ENCODE results near the gene VAV3. TPM values are rescaled to one million over a fixed set of nuclear protein-coding genes. Genes with fewer than 3 reads are reported as not detected.
"Not testable (repeated sequence)": the region's sequence is repeated elsewhere in the genome, so short reads cannot be mapped to it uniquely, and the experiment has no call there.

Gene VAV3
- total RNA-seq, 1 experiment from 2014 or later = not detected

- not testable (repeated sequence) for H3K27ac ChIP-seq (ENCODE audit: low read depth, low read length); ATAC-seq; BruUV-seq (replicated peaks)
Observed at GRCh38 chr1:107720210-107720609, 244.8 kb downstream of the VAV3 start.

GRCh38 chr1:107710005-107710404, 255.0 kb downstream of the VAV3 start:
- H3K79me2 ChIP-seq (ENCODE audit: insufficient read depth, low read length) = no peaks in the 10 kb centered on the region

More at GRCh38 chr1:107720210-107720609, 244.8 kb downstream of the VAV3 start:
- H3K79me2 ChIP-seq (ENCODE audit: insufficient read depth, low read length); POLR2A ChIA-PET; intact Hi-C loops (cut with micrococcal nuclease); H3K9me3 ChIP-seq (ENCODE audit: control insufficient read depth in 1 of 2, insufficient read depth in 1 of 2, low read depth in 1 of 2, low read length in 2 of 2); H4K20me1 ChIP-seq (ENCODE audit: insufficient read depth); CTCF ChIA-PET; H3K9ac ChIP-seq (ENCODE audit: low read length); DNase-seq (ENCODE audit: low read depth, low spot score); H3K36me3 ChIP-seq (ENCODE audit: control insufficient read depth in 1 of 2, insufficient read depth in 2 of 2, low read length in 2 of 2); H3K9me2 ChIP-seq (ENCODE audit: insufficient read depth); H2AFZ ChIP-seq (ENCODE audit: low read depth, low read length, poor library complexity, severe bottlenecking); RAD21 ChIA-PET (ENCODE audit: low non-redundant PET in 1 of 2, low total read pairs in 2 of 2, uncharacterized antibody in 2 of 2, unreplicated experiment in 2 of 2); H3K27me3 ChIP-seq (ENCODE audit: insufficient read depth, low read length); H3K4me1 ChIP-seq (ENCODE audit: control insufficient read depth in 1 of 2, insufficient read depth in 2 of 2, low read length in 2 of 2); H3K4me2 ChIP-seq (ENCODE audit: low read length); H3K4me3 ChIP-seq (replicated peaks in 1 of 2; ENCODE audit: low read depth in 1 of 2, low read length in 2 of 2): not testable (repeated sequence)

DNA sequence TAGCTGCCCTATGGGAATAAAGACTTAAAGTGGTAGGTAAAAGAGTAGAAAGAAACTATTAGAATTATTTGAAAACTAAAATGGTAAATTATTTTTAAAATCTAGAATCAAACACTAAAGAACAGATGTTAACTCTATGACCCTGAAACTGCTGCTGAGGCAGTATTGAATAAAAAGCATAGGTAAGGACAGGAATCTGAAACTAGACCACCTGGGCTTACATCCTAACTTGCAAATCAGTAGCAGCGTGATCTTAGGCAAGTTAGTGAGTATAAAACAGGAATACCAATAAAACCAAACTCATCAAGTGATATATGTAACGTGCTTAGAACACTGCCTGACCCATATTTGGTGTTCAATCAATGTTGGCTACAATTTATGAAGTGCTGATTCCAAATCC, 257.9 kb downstream of the VAV3 start:
- no peak overlapping the region for H3K4me2 ChIP-seq (ENCODE audit: low read length)
- no peaks in the 10 kb centered on the region for H3K27me3 ChIP-seq (ENCODE audit: insufficient read depth, low read length)
- no peak for DNase-seq (ENCODE audit: low read depth, low spot score)
- no peak for ATAC-seq
- no TSS peak for BruUV-seq (replicated peaks)
- H3K79me2 ChIP-seq (ENCODE audit: insufficient read depth, low read length) = no peaks in the 10 kb centered on the region
- H4K20me1 ChIP-seq (ENCODE audit: insufficient read depth) = no peaks in the 10 kb centered on the region
- ChIA-PET RAD21 (ENCODE audit: low non-redundant PET in 1 of 2, low total read pairs in 2 of 2, uncharacterized antibody in 2 of 2, unreplicated experiment in 2 of 2) (no interaction called here), POLR2A (no interaction called here), CTCF (no interaction called here)
- no peaks in the 10 kb centered on the region for H3K9me2 ChIP-seq (ENCODE audit: insufficient read depth)
- no peaks in the 10 kb centered on the region for H3K4me1 ChIP-seq (ENCODE audit: control insufficient read depth in 1 of 2, insufficient read depth in 2 of 2, low read length in 2 of 2)
- H3K9me3 ChIP-seq (ENCODE audit: control insufficient read depth in 1 of 2, insufficient read depth in 1 of 2, low read depth in 1 of 2, low read length in 2 of 2) = 0 out of 4 replicates have a peak, but pooled peaks cover 0 to 6% of the 10 kb centered on the region in 2 experiments
- H3K27ac ChIP-seq (ENCODE audit: low read depth, low read length) = no peak overlapping the region
- H3K4me3 ChIP-seq (replicated peaks in 1 of 2; ENCODE audit: low read depth in 1 of 2, low read length in 2 of 2) = no peak overlapping the region
- H2AFZ ChIP-seq (ENCODE audit: low read depth, low read length, poor library complexity, severe bottlenecking) = no peak overlapping the region
- no peak overlapping the region for H3K9ac ChIP-seq (ENCODE audit: low read length)
- intact Hi-C loops (cut with micrococcal nuclease) = no loop called here
- H3K36me3 ChIP-seq (ENCODE audit: control insufficient read depth in 1 of 2, insufficient read depth in 2 of 2, low read length in 2 of 2) = no peaks in the 10 kb centered on the region
- TF ChIP-seq TCF7L2 (IDR thresholded peaks at IDR 0.05; ENCODE audit: borderline replicate concordance, extremely low read depth, insufficient read depth, insufficient read length) (no peak), RAD21 (IDR thresholded peaks at IDR 0.05; ENCODE audit: low read depth) (no peak), EZH2phosphoT487 (IDR thresholded peaks at IDR 0.05; ENCODE audit: borderline replicate concordance) (no peak), CBX3 (IDR thresholded peaks at IDR 0.05; ENCODE audit: low read depth) (no peak), ZFX (IDR thresholded peaks at IDR 0.05) (no peak), ELF1 (IDR thresholded peaks at IDR 0.05; ENCODE audit: borderline replicate concordance, low read depth) (no peak), FOSL1 (IDR thresholded peaks at IDR 0.05; ENCODE audit: low read depth) (no peak), POLR2A (IDR thresholded peaks at IDR 0.05; ENCODE audit: borderline replicate concordance, extremely low read depth, insufficient read depth, insufficient read length) (no peak), EZH2 (IDR thresholded peaks at IDR 0.05) (no peak), SRF (IDR thresholded peaks at IDR 0.05; ENCODE audit: low read depth) (no peak)
- TF ChIP-seq, protein P1, sequence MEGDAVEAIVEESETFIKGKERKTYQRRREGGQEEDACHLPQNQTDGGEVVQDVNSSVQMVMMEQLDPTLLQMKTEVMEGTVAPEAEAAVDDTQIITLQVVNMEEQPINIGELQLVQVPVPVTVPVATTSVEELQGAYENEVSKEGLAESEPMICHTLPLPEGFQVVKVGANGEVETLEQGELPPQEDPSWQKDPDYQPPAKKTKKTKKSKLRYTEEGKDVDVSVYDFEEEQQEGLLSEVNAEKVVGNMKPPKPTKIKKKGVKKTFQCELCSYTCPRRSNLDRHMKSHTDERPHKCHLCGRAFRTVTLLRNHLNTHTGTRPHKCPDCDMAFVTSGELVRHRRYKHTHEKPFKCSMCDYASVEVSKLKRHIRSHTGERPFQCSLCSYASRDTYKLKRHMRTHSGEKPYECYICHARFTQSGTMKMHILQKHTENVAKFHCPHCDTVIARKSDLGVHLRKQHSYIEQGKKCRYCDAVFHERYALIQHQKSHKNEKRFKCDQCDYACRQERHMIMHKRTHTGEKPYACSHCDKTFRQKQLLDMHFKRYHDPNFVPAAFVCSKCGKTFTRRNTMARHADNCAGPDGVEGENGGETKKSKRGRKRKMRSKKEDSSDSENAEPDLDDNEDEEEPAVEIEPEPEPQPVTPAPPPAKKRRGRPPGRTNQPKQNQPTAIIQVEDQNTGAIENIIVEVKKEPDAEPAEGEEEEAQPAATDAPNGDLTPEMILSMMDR (IDR thresholded peaks at IDR 0.05 in 2 of 3, conservative IDR thresholded peaks at IDR 0.05 in 1 of 3; ENCODE audit: borderline replicate concordance in 1 of 3, insufficient read depth in 1 of 3, low read depth in 2 of 3, low read length in 2 of 3) = no peak

More at GRCh38 chr1:107710005-107710404, 255.0 kb downstream of the VAV3 start:
- Histone ChIP-seq H3K4me1 (ENCODE audit: control insufficient read depth in 1 of 2, insufficient read depth in 2 of 2, low read length in 2 of 2) (no peaks in the 10 kb centered on the region), H3K9me3 (ENCODE audit: control insufficient read depth in 1 of 2, insufficient read depth in 1 of 2, low read depth in 1 of 2, low read length in 2 of 2) (0 out of 4 replicates have a peak, but pooled peaks cover 0 to 4% of the 10 kb centered on the region in 2 experiments), H3K4me2 (ENCODE audit: low read length) (no peak overlapping the region), H3K9me2 (ENCODE audit: insufficient read depth) (no peaks in the 10 kb centered on the region), H4K20me1 (ENCODE audit: insufficient read depth) (no peaks in the 10 kb centered on the region), H3K27me3 (ENCODE audit: insufficient read depth, low read length) (no peaks in the 10 kb centered on the region), H3K36me3 (ENCODE audit: control insufficient read depth in 1 of 2, insufficient read depth in 2 of 2, low read length in 2 of 2) (no peaks in the 10 kb centered on the region), H3K27ac (ENCODE audit: low read depth, low read length) (no peak overlapping the region), H3K4me3 (replicated peaks in 1 of 2; ENCODE audit: low read depth in 1 of 2, low read length in 2 of 2) (no peak overlapping the region), H3K9ac (ENCODE audit: low read length) (no peak overlapping the region), H2AFZ (ENCODE audit: low read depth, low read length, poor library complexity, severe bottlenecking) (no peak overlapping the region)
- RAD21 ChIA-PET (ENCODE audit: low non-redundant PET in 1 of 2, low total read pairs in 2 of 2, uncharacterized antibody in 2 of 2, unreplicated experiment in 2 of 2) = no interaction called here
- ATAC-seq (no peak), DNase-seq (ENCODE audit: low read depth, low spot score) (no peak)
- intact Hi-C loops (cut with micrococcal nuclease) = no loop called here
- POLR2A ChIA-PET = no interaction called here
- TF ChIP-seq ZNF274 (IDR thresholded peaks at IDR 0.05; ENCODE audit: low read depth, low read length) = no peak
- no peak for TF ChIP-seq EGR1 (IDR thresholded peaks at IDR 0.05; ENCODE audit: low read depth)
- TF ChIP-seq ELF1 (IDR thresholded peaks at IDR 0.05; ENCODE audit: borderline replicate concordance, low read depth) = no peak
- CTCF ChIA-PET = no interaction called here
- no TSS peak for BruUV-seq (replicated peaks)
